ENCODE data around the gene GGT5. TPM values are rescaled to one million over a fixed set of nuclear protein-coding genes. Genes with fewer than 3 reads are reported as not detected.

GGT5 gene
- total and polyA plus RNA-seq, 2 of the 13 experiments (the other 11 are each of a cell fraction or from before 2014, with no cell fraction given): 0.69 to 3.1 TPM

DNA sequence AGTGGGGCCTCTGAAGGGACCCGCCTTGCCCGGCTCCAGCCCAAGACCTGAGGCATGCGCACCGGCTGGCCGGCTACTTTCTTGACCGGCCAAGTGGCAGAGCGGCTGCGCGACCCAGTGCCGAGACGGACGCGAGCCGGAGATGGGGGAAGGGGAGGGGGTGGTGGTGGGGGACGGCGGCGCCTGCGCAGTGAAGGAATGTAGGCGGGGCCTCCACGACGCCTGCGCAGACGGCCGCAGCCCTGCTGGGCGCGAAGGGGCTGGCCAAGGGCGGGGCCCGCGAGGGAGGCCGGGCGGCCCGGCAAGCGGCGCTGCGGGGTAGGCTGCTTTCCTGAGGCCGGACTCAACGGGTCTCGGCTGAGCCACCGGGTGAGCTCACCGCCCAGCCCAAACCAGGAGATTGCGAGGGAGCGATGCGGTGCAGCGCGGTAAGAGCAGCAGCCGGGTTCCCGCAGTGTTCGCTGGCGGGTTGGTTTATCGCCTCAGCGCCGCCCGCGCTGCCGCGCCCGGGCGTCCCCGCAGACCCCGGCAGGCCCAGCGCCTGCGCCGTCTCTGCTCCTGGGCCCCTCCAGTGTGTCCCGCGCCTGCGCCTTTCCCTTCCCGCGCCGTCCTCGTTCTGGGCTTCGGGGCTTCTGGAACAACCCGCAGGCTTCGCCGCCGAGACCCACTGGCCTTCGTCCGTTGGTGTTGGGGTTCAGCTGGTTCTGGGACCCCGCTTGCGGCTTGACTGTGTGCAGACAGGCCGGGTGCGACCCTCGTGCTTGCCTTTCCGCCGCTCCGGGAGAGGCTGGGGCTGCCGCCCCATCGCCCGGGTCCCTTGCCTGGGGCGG is 25.9 kb upstream of the GGT5 start, which contains the start of gene SPECC1L (continued):
- no peak for TF ChIP-seq THYN1 (CRISPR knock-in tag; IDR thresholded peaks at IDR 0.05; ENCODE audit: borderline replicate concordance, low read depth)
- TF ChIP-seq KDM6A (CRISPR knock-in tag; IDR thresholded peaks at IDR 0.05; ENCODE audit: low read depth): no peak; the same call in 1 of the 2 replicates
- no peak for TF ChIP-seq MTF2 (CRISPR knock-in tag; IDR thresholded peaks at IDR 0.05; ENCODE audit: borderline replicate concordance)
- TF ChIP-seq AKAP8 (CRISPR knock-in tag; IDR thresholded peaks at IDR 0.05): no peak
- TF ChIP-seq BORCS8-MEF2B (CRISPR knock-in tag; IDR thresholded peaks at IDR 0.05): peak; percentile 41; the same call in 1 of the 2 replicates
- TF ChIP-seq ZNF558 (CRISPR knock-in tag; IDR thresholded peaks at IDR 0.05; ENCODE audit: borderline replicate concordance): no peak; the same call in 1 of the 2 replicates
- peak; percentile 90 for TF ChIP-seq ZNF747 (CRISPR knock-in tag; IDR thresholded peaks at IDR 0.05; ENCODE audit: borderline replicate concordance)
- TF ChIP-seq, protein P1, sequence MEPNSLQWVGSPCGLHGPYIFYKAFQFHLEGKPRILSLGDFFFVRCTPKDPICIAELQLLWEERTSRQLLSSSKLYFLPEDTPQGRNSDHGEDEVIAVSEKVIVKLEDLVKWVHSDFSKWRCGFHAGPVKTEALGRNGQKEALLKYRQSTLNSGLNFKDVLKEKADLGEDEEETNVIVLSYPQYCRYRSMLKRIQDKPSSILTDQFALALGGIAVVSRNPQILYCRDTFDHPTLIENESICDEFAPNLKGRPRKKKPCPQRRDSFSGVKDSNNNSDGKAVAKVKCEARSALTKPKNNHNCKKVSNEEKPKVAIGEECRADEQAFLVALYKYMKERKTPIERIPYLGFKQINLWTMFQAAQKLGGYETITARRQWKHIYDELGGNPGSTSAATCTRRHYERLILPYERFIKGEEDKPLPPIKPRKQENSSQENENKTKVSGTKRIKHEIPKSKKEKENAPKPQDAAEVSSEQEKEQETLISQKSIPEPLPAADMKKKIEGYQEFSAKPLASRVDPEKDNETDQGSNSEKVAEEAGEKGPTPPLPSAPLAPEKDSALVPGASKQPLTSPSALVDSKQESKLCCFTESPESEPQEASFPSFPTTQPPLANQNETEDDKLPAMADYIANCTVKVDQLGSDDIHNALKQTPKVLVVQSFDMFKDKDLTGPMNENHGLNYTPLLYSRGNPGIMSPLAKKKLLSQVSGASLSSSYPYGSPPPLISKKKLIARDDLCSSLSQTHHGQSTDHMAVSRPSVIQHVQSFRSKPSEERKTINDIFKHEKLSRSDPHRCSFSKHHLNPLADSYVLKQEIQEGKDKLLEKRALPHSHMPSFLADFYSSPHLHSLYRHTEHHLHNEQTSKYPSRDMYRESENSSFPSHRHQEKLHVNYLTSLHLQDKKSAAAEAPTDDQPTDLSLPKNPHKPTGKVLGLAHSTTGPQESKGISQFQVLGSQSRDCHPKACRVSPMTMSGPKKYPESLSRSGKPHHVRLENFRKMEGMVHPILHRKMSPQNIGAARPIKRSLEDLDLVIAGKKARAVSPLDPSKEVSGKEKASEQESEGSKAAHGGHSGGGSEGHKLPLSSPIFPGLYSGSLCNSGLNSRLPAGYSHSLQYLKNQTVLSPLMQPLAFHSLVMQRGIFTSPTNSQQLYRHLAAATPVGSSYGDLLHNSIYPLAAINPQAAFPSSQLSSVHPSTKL (CRISPR knock-in tag; IDR thresholded peaks at IDR 0.05): peak; percentile 38; the same call in 1 of the 2 replicates
- no peak for TF ChIP-seq ZNF615 (CRISPR knock-in tag; IDR thresholded peaks at IDR 0.05; ENCODE audit: borderline replicate concordance)
- TF ChIP-seq REPIN1 (CRISPR knock-in tag; IDR thresholded peaks at IDR 0.05; ENCODE audit: borderline replicate concordance, low read depth): peak; percentile 67
- TF ChIP-seq, protein P2, sequence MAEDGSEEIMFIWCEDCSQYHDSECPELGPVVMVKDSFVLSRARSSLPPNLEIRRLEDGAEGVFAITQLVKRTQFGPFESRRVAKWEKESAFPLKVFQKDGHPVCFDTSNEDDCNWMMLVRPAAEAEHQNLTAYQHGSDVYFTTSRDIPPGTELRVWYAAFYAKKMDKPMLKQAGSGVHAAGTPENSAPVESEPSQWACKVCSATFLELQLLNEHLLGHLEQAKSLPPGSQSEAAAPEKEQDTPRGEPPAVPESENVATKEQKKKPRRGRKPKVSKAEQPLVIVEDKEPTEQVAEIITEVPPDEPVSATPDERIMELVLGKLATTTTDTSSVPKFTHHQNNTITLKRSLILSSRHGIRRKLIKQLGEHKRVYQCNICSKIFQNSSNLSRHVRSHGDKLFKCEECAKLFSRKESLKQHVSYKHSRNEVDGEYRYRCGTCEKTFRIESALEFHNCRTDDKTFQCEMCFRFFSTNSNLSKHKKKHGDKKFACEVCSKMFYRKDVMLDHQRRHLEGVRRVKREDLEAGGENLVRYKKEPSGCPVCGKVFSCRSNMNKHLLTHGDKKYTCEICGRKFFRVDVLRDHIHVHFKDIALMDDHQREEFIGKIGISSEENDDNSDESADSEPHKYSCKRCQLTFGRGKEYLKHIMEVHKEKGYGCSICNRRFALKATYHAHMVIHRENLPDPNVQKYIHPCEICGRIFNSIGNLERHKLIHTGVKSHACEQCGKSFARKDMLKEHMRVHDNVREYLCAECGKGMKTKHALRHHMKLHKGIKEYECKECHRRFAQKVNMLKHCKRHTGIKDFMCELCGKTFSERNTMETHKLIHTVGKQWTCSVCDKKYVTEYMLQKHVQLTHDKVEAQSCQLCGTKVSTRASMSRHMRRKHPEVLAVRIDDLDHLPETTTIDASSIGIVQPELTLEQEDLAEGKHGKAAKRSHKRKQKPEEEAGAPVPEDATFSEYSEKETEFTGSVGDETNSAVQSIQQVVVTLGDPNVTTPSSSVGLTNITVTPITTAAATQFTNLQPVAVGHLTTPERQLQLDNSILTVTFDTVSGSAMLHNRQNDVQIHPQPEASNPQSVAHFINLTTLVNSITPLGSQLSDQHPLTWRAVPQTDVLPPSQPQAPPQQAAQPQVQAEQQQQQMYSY (CRISPR knock-in tag; IDR thresholded peaks at IDR 0.05): peak; percentile 37; the same call in 1 of the 2 replicates
- peak; percentile 81 for TF ChIP-seq THAP11 (CRISPR knock-in tag; IDR thresholded peaks at IDR 0.05)
- TF ChIP-seq ZNF274 (CRISPR knock-in tag; IDR thresholded peaks at IDR 0.05): peak; percentile 57
- peak; percentile 20; the same call in 1 of the 2 replicates for TF ChIP-seq SP4 (CRISPR knock-in tag; IDR thresholded peaks at IDR 0.05)
- peak; percentile 76; the same call in 1 of the 2 replicates for TF ChIP-seq ZNF674 (CRISPR knock-in tag; IDR thresholded peaks at IDR 0.05; ENCODE audit: low read depth)
- TF ChIP-seq NFIB (CRISPR knock-in tag; IDR thresholded peaks at IDR 0.05; ENCODE audit: borderline replicate concordance): no peak
- no peak for TF ChIP-seq SRF (IDR thresholded peaks at IDR 0.05; ENCODE audit: low read depth, low read length)
- peak; percentile 75 for TF ChIP-seq KDM2A (CRISPR knock-in tag; IDR thresholded peaks at IDR 0.05; ENCODE audit: borderline replicate concordance, low read depth)
- TF ChIP-seq ZNF124 (CRISPR knock-in tag; IDR thresholded peaks at IDR 0.05): peak; percentile 61; the same call in 1 of the 2 replicates
- TF ChIP-seq MTA1 (CRISPR knock-in tag; IDR thresholded peaks at IDR 0.05; ENCODE audit: borderline replicate concordance): no peak; the same call in 1 of the 2 replicates
- TF ChIP-seq SP5 (CRISPR knock-in tag; IDR thresholded peaks at IDR 0.05; ENCODE audit: borderline replicate concordance, low read depth): no peak; the same call in 1 of the 2 replicates
- peak; percentile 86 for TF ChIP-seq ZNF547 (CRISPR knock-in tag; IDR thresholded peaks at IDR 0.05)
- no peak for TF ChIP-seq TRIM24 (CRISPR knock-in tag; IDR thresholded peaks at IDR 0.05)

Data from HepG2 (cell line).